HCT116 (cell line): ENCODE data around the gene TCF7L1. TPM values are rescaled to one million over a fixed set of nuclear protein-coding genes. Genes with fewer than 3 reads are reported as not detected.

Experiments used
- ATAC-seq: fragments of 200-7000 bp; cut with Tn5 transposase; 2 replicates; pipeline ENCODE4 v1.9.1; 2020; ENCODE audit warnings: mild to moderate bottlenecking, moderate library complexity
- BruUV-seq: library from RNA; stranded (reverse); fragments of 400-500 nt; replicated peaks from 2 replicates; lab custom pipeline; 2021; lab: Mats Ljungman, UMichigan
- CTCF ChIA-PET: fragments of 300-600 bp; sonication (Branson Sonifier 250); formaldehyde crosslinking; loops from one replicate; lab custom pipeline; 2021; ENCODE audit warnings: antibody characterized with exemption; lab: Charles Lee
- POLR2A ChIA-PET: fragments of 300-600, 350-600 bp; sonication (Branson Sonifier 250); formaldehyde crosslinking; loops from one replicate; lab custom pipeline; 2021; ENCODE audit warnings: antibody characterized with exemption; lab: Charles Lee
- RAD21 ChIA-PET, 2 experiments: fragments of 300-600 bp; sonication (Branson Sonifier 250); formaldehyde crosslinking; loops; one replicate each; lab custom pipeline; 2023; ENCODE audit warnings: low total read pairs in 2 of 2; ENCODE audit not compliant: uncharacterized antibody in 2 of 2, unreplicated experiment in 2 of 2, low non-redundant PET in 1 of 2; lab: Charles Lee
- DNase-seq: peaks from one replicate; pipeline ENCODE4 v3.0.0-alpha.2; 2010; ENCODE audit warnings: low read depth, low spot score
- H2AFZ ChIP-seq: fragments of 200-600 bp; shearing (Covaris generic), sonication (generic); 2 replicates; pipeline ENCODE4 v1.6.1; 2017; ENCODE audit warnings: low read depth, mixed run types, mixed read lengths, antibody characterized with exemption, low read length; ENCODE audit not compliant: poor library complexity, severe bottlenecking
- H3K27ac ChIP-seq: 2 replicates; pipeline ENCODE4 v1.5.1; 2012; ENCODE audit warnings: low read depth, low read length
- H3K27me3 ChIP-seq: fragments of 200-600 bp; sonication (generic); 2 replicates; pipeline ENCODE4 v1.6.1; 2016; ENCODE audit warnings: mixed run types, low read length, mixed read lengths; ENCODE audit not compliant: insufficient read depth
- H3K36me3 ChIP-seq, 2 experiments: fragments of 200-500 bp in 1 of 2; fragments of 200-600 bp in 1 of 2; sonication (Bioruptor generic) in 1 of 2; sonication (generic) in 1 of 2; 2 replicates each; pipeline versions ENCODE4 v1.5.1 to v1.6.1; 2014 to 2016; ENCODE audit warnings: low read length in 2 of 2, inconsistent platforms in 1 of 2, mixed read lengths in 1 of 2, mixed run types in 1 of 2; ENCODE audit not compliant: insufficient read depth in 2 of 2, control insufficient read depth in 1 of 2
- H3K4me1 ChIP-seq, 2 experiments: fragments of 200-600 bp in 1 of 2; sonication (generic) in 1 of 2; 2 replicates each; pipeline versions ENCODE4 v1.5.1 to v1.6.1; 2012 to 2017; ENCODE audit warnings: low read length in 2 of 2, inconsistent platforms in 1 of 2, mild to moderate bottlenecking in 1 of 2, mixed read lengths in 1 of 2, mixed run types in 1 of 2, moderate library complexity in 1 of 2; ENCODE audit not compliant: insufficient read depth in 2 of 2, control insufficient read depth in 1 of 2
- H3K4me2 ChIP-seq: fragments of 200-600 bp; sonication (generic); 2 replicates; pipeline ENCODE4 v1.6.1; 2017; ENCODE audit warnings: mixed run types, low read length, mixed read lengths
- H3K4me3 ChIP-seq, 2 experiments: fragments of 200-600 bp in 1 of 2; sonication (generic) in 1 of 2; replicated peaks in 1 of 2; 2 replicates each; pipeline ENCODE4 v1.5.1; 2011 to 2016; ENCODE audit warnings: low read length in 2 of 2, control low read depth in 1 of 2, low read depth in 1 of 2, mild to moderate bottlenecking in 1 of 2, mixed read lengths in 1 of 2, mixed run types in 1 of 2
- H3K79me2 ChIP-seq: fragments of 200-600 bp; sonication (generic); 2 replicates; pipeline ENCODE4 v1.6.1; 2017; ENCODE audit warnings: mild to moderate bottlenecking, mixed run types, low read length, moderate library complexity, mixed read lengths; ENCODE audit not compliant: insufficient read depth
- H3K9ac ChIP-seq: fragments of 200-600 bp; sonication (generic); 2 replicates; pipeline ENCODE4 v1.6.1; 2016; ENCODE audit warnings: low read length, mixed read lengths
- H3K9me2 ChIP-seq: fragments of 200-600 bp; sonication (generic), shearing (Covaris generic); 2 replicates; pipeline ENCODE4 v1.6.1; 2017; ENCODE audit warnings: mixed run types, mild to moderate bottlenecking, moderate library complexity; ENCODE audit not compliant: insufficient read depth
- H3K9me3 ChIP-seq, 2 experiments: fragments of 200-500 bp in 1 of 2; fragments of 200-600 bp in 1 of 2; sonication (Bioruptor generic) in 1 of 2; sonication (generic) in 1 of 2; 2 replicates each; pipeline ENCODE4 v1.6.1; 2014 to 2017; ENCODE audit warnings: low read length in 2 of 2, mixed read lengths in 2 of 2, inconsistent platforms in 1 of 2, low read depth in 1 of 2, mild to moderate bottlenecking in 1 of 2, mixed run types in 1 of 2, moderate library complexity in 1 of 2; ENCODE audit not compliant: control insufficient read depth in 1 of 2, insufficient read depth in 1 of 2
- H4K20me1 ChIP-seq: fragments of 200-600 bp; sonication (generic), shearing (Covaris generic); 2 replicates; pipeline ENCODE4 v1.6.1; 2017; ENCODE audit warnings: mixed run types, mild to moderate bottlenecking, moderate library complexity; ENCODE audit not compliant: insufficient read depth
- ATF3 ChIP-seq: IDR thresholded peaks from 2 replicates; pipeline ENCODE4 v1.6.1; 2012
- CBX3 ChIP-seq: IDR thresholded peaks from 2 replicates; pipeline ENCODE4 v1.6.1; 2012; ENCODE audit warnings: low read depth
- CEBPB ChIP-seq: IDR thresholded peaks from 2 replicates; pipeline ENCODE4 v1.6.1; 2012; ENCODE audit warnings: low read depth
- EGR1 ChIP-seq: IDR thresholded peaks from 2 replicates; pipeline ENCODE4 v1.6.1; 2012; ENCODE audit warnings: low read depth
- EZH2 ChIP-seq: fragments of 200-600 bp; sonication (generic); IDR thresholded peaks from 2 replicates; pipeline ENCODE4 v1.6.1; 2017; ENCODE audit warnings: antibody characterized with exemption, mixed run types
- EZH2phosphoT487 ChIP-seq: fragments of 200-600 bp; IDR thresholded peaks from 2 replicates; pipeline ENCODE4 v1.6.1; 2018; ENCODE audit warnings: antibody characterized with exemption, borderline replicate concordance
- FOSL1 ChIP-seq: IDR thresholded peaks from 2 replicates; pipeline ENCODE4 v1.6.1; 2012; ENCODE audit warnings: low read depth
- JUND ChIP-seq: IDR thresholded peaks from 2 replicates; pipeline ENCODE4 v1.6.1; 2012
- POLR2A ChIP-seq: IDR thresholded peaks from 2 replicates; pipeline ENCODE4 v1.7.0; 2011; ENCODE audit warnings: borderline replicate concordance; ENCODE audit not compliant: insufficient read depth, insufficient read length; ENCODE audit errors: extremely low read depth
- POLR2AphosphoS5 ChIP-seq: IDR thresholded peaks from 2 replicates; pipeline ENCODE4 v1.6.1; 2011; ENCODE audit warnings: mild to moderate bottlenecking, low read depth, low read length, moderate library complexity
- SP1 ChIP-seq: IDR thresholded peaks from 2 replicates; pipeline ENCODE4 v1.6.1; 2012; ENCODE audit warnings: low read depth
- TCF7L2 ChIP-seq: IDR thresholded peaks from 2 replicates; pipeline ENCODE4 v1.7.0; 2011; ENCODE audit warnings: borderline replicate concordance, inconsistent platforms; ENCODE audit not compliant: insufficient read depth, insufficient read length; ENCODE audit errors: extremely low read depth
- YY1 ChIP-seq: IDR thresholded peaks from 2 replicates; pipeline ENCODE4 v1.6.1; 2011; ENCODE audit warnings: low read length, low read depth, moderate library complexity, mild to moderate bottlenecking; ENCODE audit not compliant: insufficient replicate concordance; ENCODE audit errors: extremely low read depth
- ZBTB33 ChIP-seq: IDR thresholded peaks from 2 replicates; pipeline ENCODE4 v1.6.1; 2011; ENCODE audit warnings: mild to moderate bottlenecking, low read length, moderate library complexity; ENCODE audit not compliant: insufficient replicate concordance; ENCODE audit errors: extremely low read depth
- ZFX ChIP-seq: fragments of 450-650 bp; IDR thresholded peaks from 2 replicates; pipeline ENCODE4 v1.6.1; 2017
- intact Hi-C: fragments of 100-400 bp; cut with micrococcal nuclease; formaldehyde crosslinking; loops from 2 replicates; pipeline ENCODE4 v1.10.0; 2022
- total RNA-seq: library from RNA; stranded (reverse); gene quantifications from one replicate; pipeline ENCODE4 v1.2.1, GENCODE V29; 2021; ENCODE audit not compliant: unreplicated experiment
- TF ChIP-seq, protein P1 (sequence below), 3 experiments: fragments of 200-600 bp in 1 of 3; sonication (generic) in 1 of 3; IDR thresholded peaks in 2 of 3; conservative IDR thresholded peaks in 1 of 3; 2 replicates each; pipeline ENCODE4 v1.5.1; 2012 to 2017; ENCODE audit warnings: low read depth in 2 of 3, low read length in 2 of 3, antibody characterized with exemption in 1 of 3, borderline replicate concordance in 1 of 3, control low read depth in 1 of 3, mild to moderate bottlenecking in 1 of 3, mixed read lengths in 1 of 3, mixed run types in 1 of 3, moderate library complexity in 1 of 3; ENCODE audit not compliant: insufficient read depth in 1 of 3
- TF ChIP-seq, protein P2 (sequence below): IDR thresholded peaks from 2 replicates; pipeline ENCODE4 v1.6.1; 2012

TCF7L1 gene
- total RNA-seq, 1 experiment from 2014 or later, result 10.3 TPM

DNA sequence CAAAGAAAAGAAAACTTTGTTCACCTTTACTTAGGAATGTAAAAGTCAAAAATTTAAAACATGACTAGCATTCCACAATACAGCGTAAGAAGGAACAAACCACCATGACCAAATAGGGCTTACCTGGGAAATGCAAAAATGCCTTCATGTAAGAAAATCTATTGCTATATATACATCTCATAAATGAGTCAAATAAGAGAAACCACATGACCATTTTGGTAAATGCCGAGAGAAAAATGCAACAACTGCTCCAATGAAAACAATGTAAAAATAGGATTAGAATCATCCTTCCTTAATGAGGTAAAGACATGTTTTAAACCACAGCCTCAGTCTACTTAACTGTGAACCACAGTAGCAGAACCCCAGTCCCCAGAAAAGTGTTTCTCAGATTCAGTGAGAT, 145.2 kb downstream of the TCF7L1 start:
- no peak for ATAC-seq
- no peaks in the 10 kb centered on the region for H3K9me3 ChIP-seq
- H3K79me2 ChIP-seq, result no peaks in the 10 kb centered on the region
- no peak overlapping the region for H3K4me2 ChIP-seq
- ChIA-PET RAD21 (no interaction called here), POLR2A (no interaction called here)
- H3K27ac ChIP-seq, result no peak overlapping the region
- BruUV-seq, result no TSS peak
- H3K9ac ChIP-seq, result no peak overlapping the region
- no peak overlapping the region for H3K4me3 ChIP-seq
- peaks cover 6 to 8% of the 10 kb centered on the region in 2 experiments for H3K4me1 ChIP-seq
- TF ChIP-seq ATF3 (no peak), JUND (no peak), CBX3 (no peak), EGR1 (no peak), EZH2phosphoT487 (no peak), SP1 (no peak), POLR2A (no peak), TCF7L2 (no peak), ZFX (no peak), YY1 (no peak), EZH2 (no peak), ZBTB33 (no peak), CEBPB (no peak), FOSL1 (no peak), POLR2AphosphoS5 (no peak)
- TF ChIP-seq, protein P1, sequence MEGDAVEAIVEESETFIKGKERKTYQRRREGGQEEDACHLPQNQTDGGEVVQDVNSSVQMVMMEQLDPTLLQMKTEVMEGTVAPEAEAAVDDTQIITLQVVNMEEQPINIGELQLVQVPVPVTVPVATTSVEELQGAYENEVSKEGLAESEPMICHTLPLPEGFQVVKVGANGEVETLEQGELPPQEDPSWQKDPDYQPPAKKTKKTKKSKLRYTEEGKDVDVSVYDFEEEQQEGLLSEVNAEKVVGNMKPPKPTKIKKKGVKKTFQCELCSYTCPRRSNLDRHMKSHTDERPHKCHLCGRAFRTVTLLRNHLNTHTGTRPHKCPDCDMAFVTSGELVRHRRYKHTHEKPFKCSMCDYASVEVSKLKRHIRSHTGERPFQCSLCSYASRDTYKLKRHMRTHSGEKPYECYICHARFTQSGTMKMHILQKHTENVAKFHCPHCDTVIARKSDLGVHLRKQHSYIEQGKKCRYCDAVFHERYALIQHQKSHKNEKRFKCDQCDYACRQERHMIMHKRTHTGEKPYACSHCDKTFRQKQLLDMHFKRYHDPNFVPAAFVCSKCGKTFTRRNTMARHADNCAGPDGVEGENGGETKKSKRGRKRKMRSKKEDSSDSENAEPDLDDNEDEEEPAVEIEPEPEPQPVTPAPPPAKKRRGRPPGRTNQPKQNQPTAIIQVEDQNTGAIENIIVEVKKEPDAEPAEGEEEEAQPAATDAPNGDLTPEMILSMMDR (IDR thresholded peaks at IDR 0.05 in 2 of 3, conservative IDR thresholded peaks at IDR 0.05 in 1 of 3; ENCODE audit: borderline replicate concordance in 1 of 3, insufficient read depth in 1 of 3, low read depth in 2 of 3, low read length in 2 of 3), result no peak
- TF ChIP-seq, protein P2, sequence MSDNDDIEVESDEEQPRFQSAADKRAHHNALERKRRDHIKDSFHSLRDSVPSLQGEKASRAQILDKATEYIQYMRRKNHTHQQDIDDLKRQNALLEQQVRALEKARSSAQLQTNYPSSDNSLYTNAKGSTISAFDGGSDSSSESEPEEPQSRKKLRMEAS, result no peak
- TF ChIP-seq, all 23 proteins: peak for 0
- no peak for DNase-seq
- H3K27me3 ChIP-seq, result no peaks in the 10 kb centered on the region
- no peaks in the 10 kb centered on the region for H3K36me3 ChIP-seq
- no peaks in the 10 kb centered on the region for H4K20me1 ChIP-seq
- H3K9me2 ChIP-seq, result no peaks in the 10 kb centered on the region
- CTCF ChIA-PET, result no interaction called here
- intact Hi-C loops, result no loop called here
- no peak overlapping the region for H2AFZ ChIP-seq
